Measurements from ENCODE around the gene EHD4. TPM values are rescaled to one million over a fixed set of nuclear protein-coding genes. Genes with fewer than 3 reads are reported as not detected.

The EHD4 gene
- total and polyA plus RNA-seq, 9 of the 15 experiments (the other 6 are each of a cell fraction or from before 2014, with no cell fraction given), result 0.89 to 10.3 (median 6.4) TPM

DNA sequence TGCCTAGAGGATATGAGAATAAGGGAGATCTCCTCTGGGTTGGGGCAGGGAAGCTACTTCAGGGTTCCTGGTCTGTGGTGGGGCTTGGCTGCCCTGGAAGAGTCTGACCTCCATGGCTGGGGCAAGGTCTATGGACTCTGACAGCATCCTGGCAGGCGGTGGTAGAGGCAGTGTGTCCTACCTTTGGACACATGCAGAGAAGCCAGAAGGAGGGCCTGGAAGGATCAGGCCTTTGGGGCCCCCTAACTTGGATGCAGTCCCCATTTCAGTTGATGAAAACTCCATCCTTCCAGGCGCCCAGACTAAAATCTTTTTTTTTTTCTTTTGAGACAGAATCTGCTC, 88.9 kb downstream of the EHD4 start:
- peaks cover 27 to 81% of the 10 kb centered on the region in 2 experiments; a peak in 4 of 5 replicates for H3K27me3 ChIP-seq (ENCODE audit: control insufficient read depth in 2 of 2, insufficient read depth in 2 of 2, low read length in 2 of 2)
- ChIA-PET POLR2A (interaction anchor here (1.0 kb wide), 1 partner anchor 12 kb away, joined by 3 read pairs; no protein-coding TSS in a partner anchor), CTCF (ENCODE audit: low intra/inter-chr PET ratio) (no interaction called here)
- ATAC-seq, result no peak
- H3K36me3 ChIP-seq (ENCODE audit: control insufficient read depth, insufficient read depth, low read length), result no peaks in the 10 kb centered on the region
- no peaks in the 10 kb centered on the region for H3K9me3 ChIP-seq (replicated peaks; ENCODE audit: control insufficient read depth, insufficient read depth, low read depth, low read length)
- no TSS peak for BruUV-seq (replicated peaks)
- no peak overlapping the region for H2AFZ ChIP-seq (ENCODE audit: low read depth, low read length)
- no peak overlapping the region for H3K27ac ChIP-seq (ENCODE audit: extremely low read depth, low read depth, low read length)
- H3K4me3 ChIP-seq, result no peak overlapping the region
- TF ChIP-seq, protein P1, sequence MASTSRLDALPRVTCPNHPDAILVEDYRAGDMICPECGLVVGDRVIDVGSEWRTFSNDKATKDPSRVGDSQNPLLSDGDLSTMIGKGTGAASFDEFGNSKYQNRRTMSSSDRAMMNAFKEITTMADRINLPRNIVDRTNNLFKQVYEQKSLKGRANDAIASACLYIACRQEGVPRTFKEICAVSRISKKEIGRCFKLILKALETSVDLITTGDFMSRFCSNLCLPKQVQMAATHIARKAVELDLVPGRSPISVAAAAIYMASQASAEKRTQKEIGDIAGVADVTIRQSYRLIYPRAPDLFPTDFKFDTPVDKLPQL (IDR thresholded peaks at IDR 0.05; ENCODE audit: extremely low read depth, insufficient read length), result no peak
- TF ChIP-seq TCF7 (IDR thresholded peaks at IDR 0.05; ENCODE audit: borderline replicate concordance) (no peak), ATF1 (CRISPR knock-in tag; IDR thresholded peaks at IDR 0.05) (no peak), ATF1 (tag; IDR thresholded peaks at IDR 0.05) (no peak), CHD1 (IDR thresholded peaks at IDR 0.05; ENCODE audit: low read length) (no peak), ZNF239 (CRISPR knock-in tag; IDR thresholded peaks at IDR 0.05) (no peak), RBM39 (optimal IDR thresholded peaks at IDR 0.05; ENCODE audit: low read depth, low read length) (no peak), ZNF644 (tag; IDR thresholded peaks at IDR 0.05; ENCODE audit: low read depth) (no peak), ZNF586 (CRISPR knock-in tag; conservative IDR thresholded peaks at IDR 0.05) (no peak), RB1 (IDR thresholded peaks at IDR 0.05; ENCODE audit: low read depth) (no peak), PHTF2 (CRISPR knock-in tag; IDR thresholded peaks at IDR 0.05) (no peak)
- no peak overlapping the region for H3K4me2 ChIP-seq (ENCODE audit: insufficient read depth, low read length)
- no peak overlapping the region for H3K9ac ChIP-seq (ENCODE audit: insufficient read depth in 1 of 2, low read depth in 2 of 2, low read length in 2 of 2)
- H4K20me1 ChIP-seq (replicated peaks; ENCODE audit: control insufficient read depth, insufficient read depth, low read length), result peaks cover 3% of the 10 kb centered on the region; the same call in 1 of the 2 replicates
- no peaks in the 10 kb centered on the region for H3K79me2 ChIP-seq (ENCODE audit: control insufficient read depth, insufficient read depth, low read length)
- no peaks in the 10 kb centered on the region for H3K9me1 ChIP-seq (ENCODE audit: control insufficient read depth, insufficient read depth, low read length)
- in situ Hi-C loops (cut with MboI), result no loop called here
- peaks cover 2 to 35% of the 10 kb centered on the region in 2 experiments; a peak in 3 of 5 replicates for H3K4me1 ChIP-seq (replicated peaks in 1 of 2; ENCODE audit: control insufficient read depth in 2 of 2, insufficient read depth in 2 of 2, low read length in 2 of 2)
- no peak for DNase-seq (ENCODE audit: extremely low read depth in 1 of 4, low spot score in 3 of 4)
- no peak for FAIRE-seq
- WGBS (ENCODE audit: insufficient coverage, low coverage, missing lambda C conversion rate), result 19% methylated on average over 2 of the region's 2 CpGs
- intact Hi-C loops (cut with micrococcal nuclease), result no loop called here

Measured in K562 (cell line).